Fibroblast of mammary gland (primary cell): Measurements from ENCODE around the gene MYMK.

Experiments
- DNase-seq: peaks from one replicate; pipeline ENCODE4 v3.0.0-alpha.2; 2010; ENCODE audit warnings: low read depth
- H3K4me3 ChIP-seq: 2 replicates; pipeline ENCODE4 v1.5.1; 2011; ENCODE audit warnings: low read depth, mild to moderate bottlenecking, low read length, moderate library complexity; ENCODE audit not compliant: control insufficient read depth
- TF ChIP-seq, protein P1 (sequence below): conservative IDR thresholded peaks from 2 replicates; pipeline ENCODE4 v1.5.1; 2011; ENCODE audit warnings: low read depth, low read length, inconsistent platforms; ENCODE audit not compliant: control insufficient read depth, insufficient read depth

MYMK gene

DNA sequence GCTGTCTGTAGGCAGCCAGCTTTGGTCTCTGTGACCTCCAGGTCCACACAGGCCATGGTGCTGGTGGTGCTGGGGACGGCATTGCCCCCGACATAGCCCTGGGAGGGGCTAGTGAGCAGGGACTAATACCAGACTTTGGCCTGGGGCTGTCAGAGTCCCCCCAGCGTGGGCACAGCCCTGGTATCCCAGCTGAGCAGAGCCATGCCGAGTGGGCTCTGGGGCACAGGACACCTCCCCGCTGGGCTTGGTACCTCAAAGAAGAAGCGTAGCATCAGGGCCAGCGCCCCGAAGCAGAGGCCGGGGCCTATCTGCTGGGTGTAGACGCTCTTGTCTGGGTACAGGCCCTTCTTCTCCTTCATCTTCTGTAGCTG, 9.5 kb downstream of the MYMK start:
- H3K4me3 ChIP-seq = no peak overlapping the region
- no peak for DNase-seq
- TF ChIP-seq, protein P1, sequence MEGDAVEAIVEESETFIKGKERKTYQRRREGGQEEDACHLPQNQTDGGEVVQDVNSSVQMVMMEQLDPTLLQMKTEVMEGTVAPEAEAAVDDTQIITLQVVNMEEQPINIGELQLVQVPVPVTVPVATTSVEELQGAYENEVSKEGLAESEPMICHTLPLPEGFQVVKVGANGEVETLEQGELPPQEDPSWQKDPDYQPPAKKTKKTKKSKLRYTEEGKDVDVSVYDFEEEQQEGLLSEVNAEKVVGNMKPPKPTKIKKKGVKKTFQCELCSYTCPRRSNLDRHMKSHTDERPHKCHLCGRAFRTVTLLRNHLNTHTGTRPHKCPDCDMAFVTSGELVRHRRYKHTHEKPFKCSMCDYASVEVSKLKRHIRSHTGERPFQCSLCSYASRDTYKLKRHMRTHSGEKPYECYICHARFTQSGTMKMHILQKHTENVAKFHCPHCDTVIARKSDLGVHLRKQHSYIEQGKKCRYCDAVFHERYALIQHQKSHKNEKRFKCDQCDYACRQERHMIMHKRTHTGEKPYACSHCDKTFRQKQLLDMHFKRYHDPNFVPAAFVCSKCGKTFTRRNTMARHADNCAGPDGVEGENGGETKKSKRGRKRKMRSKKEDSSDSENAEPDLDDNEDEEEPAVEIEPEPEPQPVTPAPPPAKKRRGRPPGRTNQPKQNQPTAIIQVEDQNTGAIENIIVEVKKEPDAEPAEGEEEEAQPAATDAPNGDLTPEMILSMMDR = no peak

- no peak overlapping the region for H3K4me3 ChIP-seq
- DNase-seq = no peak
- TF ChIP-seq, protein P1 = no peak
These were observed 10.1 kb downstream of the MYMK start for GRCh38 chr9:133514460-133515239.

GRCh38 chr9:133513214-133514100, 11.3 kb downstream of the MYMK start:
- H3K4me3 ChIP-seq = no peak overlapping the region
- TF ChIP-seq, protein P1 = no peak
- no peak for DNase-seq

DNA sequence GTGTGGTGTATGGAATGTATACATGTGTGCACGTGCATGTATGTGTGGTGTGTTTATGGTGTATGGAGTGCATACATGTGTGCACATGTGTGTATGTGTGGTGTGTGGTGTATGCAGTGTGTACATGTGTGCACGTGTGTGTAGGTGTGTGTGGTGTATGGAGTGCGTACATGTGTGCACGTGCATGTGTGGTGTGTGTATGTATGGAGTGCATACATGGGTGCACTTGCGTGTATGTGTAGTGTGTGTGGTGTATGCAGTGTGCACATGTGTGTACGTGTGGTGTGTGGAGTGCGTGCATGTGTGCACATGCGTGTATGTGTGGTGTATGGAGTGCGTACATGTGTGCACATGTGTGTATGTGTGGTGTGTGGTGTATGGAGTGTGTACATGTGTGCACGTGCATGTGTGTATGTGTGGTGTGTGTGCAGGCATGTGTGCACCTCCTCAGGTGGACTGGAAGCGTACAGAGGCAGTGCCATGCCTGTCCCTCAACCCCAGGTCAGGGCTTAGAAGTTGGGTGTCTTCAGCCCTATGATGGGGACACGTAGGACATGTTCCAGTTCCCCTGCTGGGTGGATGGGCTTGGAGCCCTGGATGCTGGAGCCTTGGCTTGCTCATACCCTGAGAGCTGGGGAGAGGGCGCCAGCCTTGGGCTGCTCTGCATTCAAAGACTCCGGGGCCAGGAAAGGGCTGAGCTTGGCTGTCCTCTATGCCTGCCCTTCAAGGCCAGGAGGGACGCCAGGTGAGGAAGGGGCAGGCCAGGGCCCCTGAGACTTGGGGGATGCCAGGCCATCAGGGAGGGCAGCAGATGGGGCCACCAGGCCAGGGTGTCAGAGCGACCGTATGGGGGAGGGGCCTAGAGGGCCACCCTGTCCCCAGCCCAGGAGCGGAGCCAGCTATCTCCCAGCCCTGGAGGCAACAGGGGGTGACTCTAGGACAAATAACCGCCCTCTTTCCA, 12.2 kb downstream of the MYMK start:
- H3K4me3 ChIP-seq = no peak overlapping the region
- TF ChIP-seq, protein P1 = no peak
- no peak for DNase-seq

DNA sequence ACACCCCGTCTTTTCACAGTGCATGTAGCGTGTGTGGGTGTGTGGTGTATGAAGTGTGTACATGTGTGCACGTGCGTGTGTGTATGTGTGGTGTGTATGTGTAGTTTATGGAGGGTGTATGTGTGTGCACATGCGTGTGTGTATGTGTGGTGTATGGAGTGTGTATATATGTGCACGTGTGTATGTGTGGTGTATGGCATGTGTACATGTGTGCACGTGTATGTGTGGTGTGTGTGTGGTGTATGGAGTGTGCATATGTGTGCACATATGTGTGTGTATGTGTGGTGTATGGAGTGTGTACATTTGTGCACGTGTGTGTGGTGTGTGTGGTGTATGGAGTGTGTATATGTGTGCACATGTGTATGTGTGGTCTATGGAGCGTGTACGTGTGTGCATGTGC, 13.2 kb downstream of the MYMK start:
- TF ChIP-seq, protein P1 = no peak
- DNase-seq = no peak
- no peak overlapping the region for H3K4me3 ChIP-seq

DNA sequence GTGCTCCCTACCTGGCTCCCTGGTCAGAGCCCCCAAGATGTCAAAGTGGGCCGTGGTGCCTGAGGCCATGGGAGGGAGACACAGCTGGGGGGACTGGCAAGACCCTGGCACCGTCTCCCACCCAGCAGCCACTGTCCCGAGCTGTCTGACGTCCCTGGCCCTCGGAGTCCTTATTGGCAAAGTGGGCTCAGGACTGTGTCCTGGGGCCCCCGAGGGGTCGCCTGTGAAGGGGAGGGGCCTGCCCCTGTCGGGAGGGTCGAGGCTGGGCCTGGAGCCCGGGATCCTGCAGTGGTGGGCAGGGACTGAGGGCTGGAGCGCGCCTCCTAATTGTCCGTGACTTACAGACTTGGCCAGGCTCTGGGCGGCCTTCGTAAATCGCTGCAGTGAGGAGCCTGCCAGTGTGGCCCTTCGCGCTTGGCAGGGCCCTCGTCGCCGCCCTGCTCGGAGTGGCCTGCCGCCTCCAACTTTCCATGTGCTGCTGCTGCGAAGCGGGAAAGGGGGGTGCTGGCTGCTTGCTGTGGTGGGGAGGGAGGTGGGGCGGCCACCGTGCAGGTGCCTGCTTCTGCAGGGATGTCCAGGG, 13.7 kb downstream of the MYMK start:
- no peak for DNase-seq
- TF ChIP-seq, protein P1 = no peak

More for the DNA sequence above, 13.7 kb downstream of the MYMK start:
- H3K4me3 ChIP-seq = no peak overlapping the region
